Fibroblast of mammary gland (primary cell): Measurements from ENCODE around the gene CTNND2.
A peak's percentile ranks its signal among the peaks of the same experiment; 100 is the strongest.

Experiments
- DNase-seq: peaks from one replicate; pipeline ENCODE4 v3.0.0-alpha.2; 2010; ENCODE audit warnings: low read depth
- H3K4me3 ChIP-seq: 2 replicates; pipeline ENCODE4 v1.5.1; 2011; ENCODE audit warnings: low read depth, mild to moderate bottlenecking, low read length, moderate library complexity; ENCODE audit not compliant: control insufficient read depth
- TF ChIP-seq, protein P1 (sequence below): conservative IDR thresholded peaks from 2 replicates; pipeline ENCODE4 v1.5.1; 2011; ENCODE audit warnings: low read depth, low read length, inconsistent platforms; ENCODE audit not compliant: control insufficient read depth, insufficient read depth

Gene CTNND2

DNA sequence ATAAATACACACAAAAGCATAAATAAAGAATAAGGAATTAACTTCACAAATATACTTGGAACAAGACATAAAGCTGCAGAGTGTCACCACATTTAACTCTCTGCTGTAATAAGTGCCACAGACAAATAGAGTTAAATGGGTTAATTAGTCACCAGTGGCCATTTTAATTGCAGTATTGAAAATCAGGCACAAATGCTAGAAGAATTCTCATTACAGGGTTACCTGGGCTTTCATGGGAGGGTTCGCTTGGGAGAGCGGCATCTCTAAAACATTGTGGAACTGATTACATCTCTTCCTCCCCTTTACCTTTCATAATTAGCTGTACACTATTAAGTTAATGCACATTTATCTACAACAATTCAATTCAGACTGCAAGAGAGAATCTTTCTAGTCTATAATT lies 637.9 kb downstream of the CTNND2 start:
- no peak for DNase-seq
- H3K4me3 ChIP-seq = no peak overlapping the region
- TF ChIP-seq, protein P1, sequence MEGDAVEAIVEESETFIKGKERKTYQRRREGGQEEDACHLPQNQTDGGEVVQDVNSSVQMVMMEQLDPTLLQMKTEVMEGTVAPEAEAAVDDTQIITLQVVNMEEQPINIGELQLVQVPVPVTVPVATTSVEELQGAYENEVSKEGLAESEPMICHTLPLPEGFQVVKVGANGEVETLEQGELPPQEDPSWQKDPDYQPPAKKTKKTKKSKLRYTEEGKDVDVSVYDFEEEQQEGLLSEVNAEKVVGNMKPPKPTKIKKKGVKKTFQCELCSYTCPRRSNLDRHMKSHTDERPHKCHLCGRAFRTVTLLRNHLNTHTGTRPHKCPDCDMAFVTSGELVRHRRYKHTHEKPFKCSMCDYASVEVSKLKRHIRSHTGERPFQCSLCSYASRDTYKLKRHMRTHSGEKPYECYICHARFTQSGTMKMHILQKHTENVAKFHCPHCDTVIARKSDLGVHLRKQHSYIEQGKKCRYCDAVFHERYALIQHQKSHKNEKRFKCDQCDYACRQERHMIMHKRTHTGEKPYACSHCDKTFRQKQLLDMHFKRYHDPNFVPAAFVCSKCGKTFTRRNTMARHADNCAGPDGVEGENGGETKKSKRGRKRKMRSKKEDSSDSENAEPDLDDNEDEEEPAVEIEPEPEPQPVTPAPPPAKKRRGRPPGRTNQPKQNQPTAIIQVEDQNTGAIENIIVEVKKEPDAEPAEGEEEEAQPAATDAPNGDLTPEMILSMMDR = no peak

DNA sequence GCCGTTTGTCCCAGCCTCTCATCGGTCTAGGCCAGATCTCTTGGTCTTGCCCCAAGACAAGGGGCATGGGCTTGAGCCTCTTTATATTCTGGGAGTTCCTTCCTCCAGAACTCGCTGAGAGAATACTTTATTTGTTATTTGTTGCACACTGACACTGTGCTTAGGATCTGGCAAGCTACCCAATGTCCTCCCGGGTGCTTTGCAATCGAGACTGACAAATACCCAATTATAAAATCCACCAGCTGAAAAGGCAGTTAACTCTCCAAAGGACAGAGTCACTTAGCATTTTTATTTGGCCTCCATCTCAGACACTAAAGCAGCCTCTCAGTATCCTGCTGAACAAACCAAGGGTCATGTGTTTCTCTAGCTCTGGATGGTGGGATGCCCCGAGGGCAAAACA lies 643.0 kb downstream of the CTNND2 start:
- TF ChIP-seq, protein P1 = no peak
- DNase-seq = no peak
- H3K4me3 ChIP-seq = no peak overlapping the region

DNA sequence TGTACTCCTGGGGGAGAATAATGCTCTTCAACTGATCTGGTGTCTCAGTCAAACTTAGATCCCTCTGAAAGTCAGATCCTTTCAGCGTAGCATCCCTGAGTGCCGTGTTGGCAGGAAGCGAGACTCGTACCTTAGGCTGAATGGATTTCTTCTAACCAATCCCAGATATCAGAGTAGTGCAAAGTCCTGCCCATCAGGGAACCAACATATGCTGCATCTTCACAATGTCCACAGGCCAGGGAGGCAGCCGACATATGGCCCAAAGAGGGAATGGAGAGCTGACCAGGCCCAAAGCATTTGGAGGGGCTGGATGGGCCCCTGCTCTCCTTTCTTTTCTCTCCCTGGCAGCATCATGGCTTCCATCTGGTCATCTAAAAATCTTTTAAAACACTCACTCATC lies 646.2 kb downstream of the CTNND2 start:
- no peak overlapping the region for H3K4me3 ChIP-seq
- TF ChIP-seq, protein P1 = no peak
- no peak for DNase-seq

DNA sequence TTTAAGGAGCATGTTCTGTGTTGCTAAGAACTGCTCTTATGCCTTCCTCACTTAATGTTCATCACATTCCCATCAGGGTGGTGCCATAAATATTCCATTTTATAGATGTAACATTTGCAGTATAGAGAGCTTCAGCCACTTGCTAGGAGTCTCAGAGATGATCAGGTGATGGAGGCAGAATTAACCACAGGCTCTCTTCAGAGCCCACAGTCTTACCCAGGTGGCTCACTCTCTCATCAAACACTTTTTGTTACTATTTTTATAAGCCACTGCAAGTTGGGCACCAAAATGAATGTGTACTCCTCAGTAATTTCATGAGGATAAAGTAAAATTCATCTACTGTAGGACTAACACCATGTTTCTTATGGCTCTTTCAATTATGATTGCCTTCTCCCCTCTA lies 651.7 kb downstream of the CTNND2 start:
- no peak overlapping the region for H3K4me3 ChIP-seq
- TF ChIP-seq, protein P1 = no peak
- no peak for DNase-seq

DNA sequence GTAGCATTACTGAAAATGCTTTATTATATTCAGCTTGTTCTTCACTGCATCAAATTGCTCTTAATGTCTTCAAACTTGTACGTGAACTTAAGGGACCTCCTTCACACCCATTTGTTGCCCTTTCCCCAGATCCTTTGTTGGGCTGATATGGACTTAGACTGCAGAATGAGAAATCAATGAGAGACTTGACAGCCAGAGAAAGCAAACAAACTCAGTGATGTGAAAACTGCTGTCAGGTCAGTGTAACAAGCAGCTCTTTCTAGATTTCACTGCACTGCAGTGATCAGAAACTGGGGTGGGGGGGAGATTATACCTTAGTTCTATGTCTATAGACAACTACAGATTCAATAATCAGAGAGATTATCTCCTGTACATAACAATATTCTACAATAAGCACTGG lies 652.2 kb downstream of the CTNND2 start:
- TF ChIP-seq, protein P1 = no peak
- no peak overlapping the region for H3K4me3 ChIP-seq
- no peak for DNase-seq

DNA sequence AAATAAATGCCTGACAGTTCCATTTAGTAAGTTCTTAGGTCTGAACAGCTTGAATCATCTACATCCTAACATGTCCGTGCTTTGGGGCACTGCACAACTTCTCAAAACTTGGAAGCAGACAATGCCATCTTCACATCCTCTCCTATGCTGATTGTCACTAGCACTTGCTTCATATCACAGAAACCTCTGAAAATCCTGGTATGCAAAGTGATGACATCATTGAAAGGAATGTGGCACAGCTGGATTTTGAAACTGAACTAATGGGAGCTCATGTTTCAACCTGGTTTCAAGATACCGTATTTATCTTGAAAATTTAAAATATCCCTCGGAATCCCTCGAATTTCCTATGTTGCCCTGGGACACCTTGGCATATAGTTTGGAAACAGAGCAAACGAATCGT lies 653.0 kb downstream of the CTNND2 start:
- DNase-seq = peak; percentile 16
- H3K4me3 ChIP-seq = no peak overlapping the region
- TF ChIP-seq, protein P1 = no peak

DNA sequence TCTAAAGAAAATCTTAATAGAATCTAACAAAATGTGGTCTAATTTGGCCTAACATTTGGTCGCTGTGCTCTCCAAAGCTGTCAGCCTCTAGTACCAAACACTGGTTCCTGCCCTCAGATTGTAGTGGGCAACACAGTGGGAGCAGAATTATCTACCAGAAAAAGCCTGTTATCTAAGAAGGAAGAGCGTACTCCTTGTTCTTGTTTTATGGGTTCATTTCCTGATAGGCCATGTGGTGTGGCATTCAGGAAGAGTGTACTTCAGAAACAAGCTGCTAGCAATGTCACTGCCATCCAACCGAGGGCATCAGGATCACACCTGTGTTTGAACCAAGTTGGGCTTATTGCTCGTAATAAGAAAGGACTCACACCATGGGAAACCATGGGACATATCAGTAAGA lies 655.3 kb downstream of the CTNND2 start:
- H3K4me3 ChIP-seq = no peak overlapping the region
- no peak for DNase-seq
- TF ChIP-seq, protein P1 = no peak
